Adipocyte (in vitro differentiated cells): ENCODE results near the gene BRD3OS.

Experiments used
- DNase-seq: peaks from one replicate; pipeline ENCODE4 v3.0.0-alpha.2; 2015; ENCODE audit warnings: low read depth
- H3K27me3 ChIP-seq: replicated peaks from 2 replicates; pipeline ENCODE4 v1.7.0; 2013; ENCODE audit warnings: mild to moderate bottlenecking, low read length, moderate library complexity; ENCODE audit not compliant: control insufficient read depth, insufficient read depth
- H3K36me3 ChIP-seq: 2 replicates; pipeline ENCODE4 v1.7.0; 2013; ENCODE audit warnings: low read length, mild to moderate bottlenecking, moderate library complexity; ENCODE audit not compliant: control insufficient read depth, insufficient read depth, severe bottlenecking
- H3K4me1 ChIP-seq: 2 replicates; pipeline ENCODE4 v1.7.0; 2013; ENCODE audit warnings: mild to moderate bottlenecking, low read length, moderate library complexity; ENCODE audit not compliant: control insufficient read depth, insufficient read depth
- H3K4me3 ChIP-seq: 2 replicates; pipeline ENCODE4 v1.7.0; 2013; ENCODE audit warnings: mild to moderate bottlenecking, low read length, moderate library complexity
- H3K9ac ChIP-seq: 2 replicates; pipeline ENCODE4 v1.7.0; 2013; ENCODE audit warnings: mild to moderate bottlenecking, low read length, moderate library complexity
- H3K9me3 ChIP-seq: 2 replicates; pipeline ENCODE4 v1.7.0; 2013; ENCODE audit warnings: mild to moderate bottlenecking, low read length, moderate library complexity; ENCODE audit not compliant: control insufficient read depth

BRD3OS gene

DNA sequence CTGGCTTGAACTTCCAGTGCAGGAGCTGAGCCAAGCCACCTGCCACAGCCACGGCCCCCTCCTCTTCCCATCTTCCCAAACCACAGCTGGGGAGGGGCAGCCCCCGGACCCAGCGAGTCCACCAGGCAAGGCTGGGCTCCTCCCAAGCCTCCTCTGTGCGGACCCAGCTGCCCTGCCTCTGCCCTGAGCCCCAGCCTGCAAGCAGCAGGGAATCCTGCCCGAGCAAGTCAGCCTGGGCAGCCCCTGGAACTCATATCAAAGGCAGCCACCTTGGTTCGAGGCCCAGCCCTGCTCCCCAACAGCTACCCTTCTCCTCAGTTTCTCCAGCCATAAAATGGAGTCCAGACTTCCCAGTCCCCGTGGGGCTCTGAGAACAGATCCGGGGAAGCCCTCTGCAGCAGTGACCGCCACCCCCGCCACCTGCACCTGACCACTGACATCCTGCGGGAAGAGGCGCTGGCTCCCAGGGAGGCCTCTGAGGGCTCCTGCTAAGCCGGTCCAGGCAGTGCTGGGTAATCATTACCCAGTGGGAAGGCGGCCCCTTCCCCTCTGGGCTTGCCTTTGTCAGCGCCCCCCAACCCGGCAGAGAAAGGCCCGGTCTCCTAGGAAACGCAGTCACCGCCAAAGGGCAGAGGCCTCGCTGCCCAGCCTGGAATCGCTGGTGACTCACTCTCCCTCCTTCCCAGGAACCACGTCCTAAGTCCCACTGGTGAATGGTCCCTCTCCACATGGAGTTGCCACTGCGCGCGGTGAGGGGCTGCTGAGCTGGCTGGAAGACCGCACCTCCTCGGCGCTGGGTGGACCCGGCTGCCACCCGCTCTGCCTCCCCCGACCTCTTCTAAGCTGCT is 34.7 kb upstream of the BRD3OS start:
- peak overlapping the region; percentile 96 for H3K9ac ChIP-seq
- H3K9me3 ChIP-seq: no peaks in the 10 kb centered on the region
- H3K27me3 ChIP-seq: no peaks in the 10 kb centered on the region
- no peaks in the 10 kb centered on the region for H3K36me3 ChIP-seq
- DNase-seq: peak; percentile 87
- peak overlapping the region; percentile 89 for H3K4me3 ChIP-seq
- H3K4me1 ChIP-seq: peaks cover 19% of the 10 kb centered on the region

- no peaks in the 10 kb centered on the region for H3K9me3 ChIP-seq
- H3K36me3 ChIP-seq: no peaks in the 10 kb centered on the region
- peaks cover 19% of the 10 kb centered on the region for H3K4me1 ChIP-seq
- H3K27me3 ChIP-seq: peaks cover 3% of the 10 kb centered on the region
- DNase-seq: peak; percentile 55
- H3K9ac ChIP-seq: peak overlapping the region; percentile 96
- H3K4me3 ChIP-seq: peak overlapping the region; percentile 89
These were observed 33.9 kb upstream of the BRD3OS start for GRCh38 chr9:133991214-133991921.

- peaks cover 19% of the 10 kb centered on the region for H3K4me1 ChIP-seq
- no peaks in the 10 kb centered on the region for H3K36me3 ChIP-seq
- peaks cover 11% of the 10 kb centered on the region for H3K27me3 ChIP-seq
- H3K9me3 ChIP-seq: no peaks in the 10 kb centered on the region
- H3K4me3 ChIP-seq: peak within 1 kb of the TSS; percentile 89
- peak within 1 kb of the TSS; percentile 96 for H3K9ac ChIP-seq
- peak; percentile 85 for DNase-seq
These were observed 33.1 kb upstream of the BRD3OS start, which contains the start of gene VAV2 for GRCh38 chr9:133991964-133992779. Gene VAV2 (minus strand): TSS chr9:133992324. CDS start chr9:133992278, 46 bp downstream.

DNA sequence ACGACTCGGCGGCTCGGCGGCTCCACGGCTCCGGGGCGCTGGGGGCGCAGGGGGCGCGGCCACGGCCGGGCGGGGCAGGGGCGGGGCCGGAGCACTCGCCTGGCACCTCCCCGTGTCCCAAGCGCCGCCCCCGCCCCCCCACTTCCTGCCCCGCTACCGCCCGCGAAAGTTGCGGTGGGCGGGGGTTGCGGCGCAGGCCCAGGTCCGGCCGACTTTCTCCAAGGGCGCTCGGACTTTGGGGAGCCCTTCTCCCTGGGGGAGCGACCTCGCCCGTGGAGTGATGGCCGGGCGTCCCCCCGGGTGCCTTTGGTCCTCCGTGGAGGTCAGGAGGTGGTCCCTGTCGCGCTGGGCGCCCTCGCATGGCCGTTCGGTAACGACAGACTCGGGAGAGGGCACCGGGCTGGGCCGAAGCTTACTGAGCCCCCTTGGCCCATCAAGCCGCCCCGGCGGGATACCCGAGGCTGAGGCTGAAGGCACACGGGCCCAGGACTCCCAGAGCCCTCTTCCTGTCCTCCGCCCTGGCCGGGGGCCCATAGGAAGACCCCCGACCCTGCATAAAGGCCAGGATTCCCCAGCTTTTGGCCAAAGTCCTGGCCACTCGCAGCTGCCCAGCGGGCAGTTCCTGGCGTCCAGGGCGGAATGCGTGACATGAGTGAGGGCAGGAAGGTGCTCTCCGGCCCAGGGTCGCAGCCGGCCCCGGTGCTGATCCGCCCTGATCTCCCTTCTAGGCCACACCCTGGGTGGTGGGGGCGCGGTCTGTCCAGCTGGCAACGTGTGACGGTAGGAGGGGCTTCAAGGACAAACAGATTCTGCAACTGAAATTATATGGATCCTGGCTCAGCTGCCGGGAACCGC is 32.3 kb upstream of the BRD3OS start:
- peak; percentile 92 for DNase-seq
- Histone ChIP-seq H3K4me3 (peak overlapping the region; percentile 89), H3K4me1 (peaks cover 19% of the 10 kb centered on the region), H3K36me3 (no peaks in the 10 kb centered on the region), H3K9ac (peak overlapping the region; percentile 96), H3K9me3 (no peaks in the 10 kb centered on the region), H3K27me3 (peaks cover 14% of the 10 kb centered on the region)

- peaks cover 19% of the 10 kb centered on the region for H3K4me1 ChIP-seq
- DNase-seq: no peak
- no peaks in the 10 kb centered on the region for H3K9me3 ChIP-seq
- peaks cover 14% of the 10 kb centered on the region for H3K27me3 ChIP-seq
- no peaks in the 10 kb centered on the region for H3K36me3 ChIP-seq
- H3K4me3 ChIP-seq: peak overlapping the region; percentile 89
- peak overlapping the region; percentile 96 for H3K9ac ChIP-seq
These were observed 31.5 kb upstream of the BRD3OS start for GRCh38 chr9:133993635-133994253.

DNA sequence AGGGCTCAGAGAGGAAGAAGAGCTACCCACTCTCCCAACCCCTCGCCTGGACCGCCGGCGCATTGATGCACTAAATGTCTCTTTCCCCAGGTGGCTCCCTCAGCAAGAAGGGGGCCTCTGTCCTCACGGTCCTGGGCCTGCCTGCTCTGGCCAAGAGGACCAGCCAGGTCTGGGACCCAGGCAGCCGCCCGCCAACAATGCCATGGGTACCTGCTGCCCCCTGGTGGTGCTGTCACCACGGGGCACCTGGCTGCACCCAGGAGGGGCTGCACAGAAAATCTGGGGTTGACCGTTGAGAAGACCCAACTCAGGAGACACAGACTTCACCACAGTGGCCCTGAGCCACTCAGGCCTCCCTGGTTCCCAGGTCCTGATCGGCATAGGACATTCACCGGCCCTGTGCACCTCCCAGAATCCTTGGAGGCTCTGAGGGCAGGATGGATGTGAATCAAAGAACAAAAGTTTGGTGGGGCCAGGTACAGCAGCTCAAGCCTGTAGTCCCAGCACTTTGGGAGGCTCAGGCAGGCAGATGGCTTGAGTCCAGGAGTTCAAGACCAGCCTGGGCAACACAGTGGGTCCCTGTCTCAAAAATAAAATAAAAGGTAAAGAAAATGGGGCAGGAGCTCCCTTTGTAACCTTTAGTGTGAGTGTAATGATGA is 30.8 kb upstream of the BRD3OS start:
- no peak overlapping the region for H3K9ac ChIP-seq
- H3K27me3 ChIP-seq: peaks cover 14% of the 10 kb centered on the region
- H3K4me1 ChIP-seq: peaks cover 19% of the 10 kb centered on the region
- H3K9me3 ChIP-seq: no peaks in the 10 kb centered on the region
- no peak overlapping the region for H3K4me3 ChIP-seq
- DNase-seq: peak; percentile 89
- no peaks in the 10 kb centered on the region for H3K36me3 ChIP-seq

DNA sequence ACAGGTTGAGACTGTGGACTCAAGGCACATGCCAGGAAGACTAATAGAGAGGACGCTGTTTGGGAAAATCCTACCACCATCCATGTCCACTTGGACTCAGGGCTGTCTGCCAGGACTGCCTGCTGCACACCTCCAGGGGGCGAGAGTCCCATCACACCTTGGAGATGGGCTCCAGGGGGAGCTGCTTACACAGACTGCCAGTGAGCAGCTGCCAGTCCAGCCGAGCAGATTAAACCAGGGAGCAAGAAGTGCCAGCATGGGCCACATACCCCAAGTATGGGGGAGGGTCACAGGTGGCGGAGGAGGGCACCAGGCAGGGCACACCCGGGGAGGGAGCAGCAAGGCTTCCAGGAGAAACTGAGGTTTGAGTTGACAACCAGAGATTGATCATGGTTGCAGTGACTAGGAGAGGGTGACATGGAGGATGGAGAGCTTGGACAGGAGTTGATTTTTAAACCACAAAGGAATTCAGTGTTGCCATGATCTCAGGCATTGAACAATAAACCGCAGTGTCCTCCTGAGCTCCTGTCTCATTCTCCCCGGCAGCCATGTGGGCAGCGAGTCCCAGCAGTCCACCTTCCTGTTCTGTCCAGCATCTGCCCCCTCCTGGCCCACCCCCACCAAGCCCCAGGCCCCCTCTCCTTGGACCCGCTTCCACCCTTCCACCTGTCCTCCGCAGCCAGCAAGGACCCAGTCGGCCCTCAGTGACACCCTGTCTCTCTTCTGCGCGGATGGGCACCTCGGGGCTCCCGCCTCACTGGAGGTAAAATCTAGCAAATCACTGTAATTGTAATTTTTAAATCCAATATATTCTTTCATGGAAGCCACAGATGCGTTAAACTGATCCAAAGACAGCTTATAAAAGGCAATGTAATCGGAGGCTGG is 30.0 kb upstream of the BRD3OS start:
- no peaks in the 10 kb centered on the region for H3K9me3 ChIP-seq
- no peak overlapping the region for H3K4me3 ChIP-seq
- no peak overlapping the region for H3K9ac ChIP-seq
- H3K36me3 ChIP-seq: no peaks in the 10 kb centered on the region
- H3K27me3 ChIP-seq: peaks cover 14% of the 10 kb centered on the region
- no peak for DNase-seq
- H3K4me1 ChIP-seq: peaks cover 13% of the 10 kb centered on the region

DNA sequence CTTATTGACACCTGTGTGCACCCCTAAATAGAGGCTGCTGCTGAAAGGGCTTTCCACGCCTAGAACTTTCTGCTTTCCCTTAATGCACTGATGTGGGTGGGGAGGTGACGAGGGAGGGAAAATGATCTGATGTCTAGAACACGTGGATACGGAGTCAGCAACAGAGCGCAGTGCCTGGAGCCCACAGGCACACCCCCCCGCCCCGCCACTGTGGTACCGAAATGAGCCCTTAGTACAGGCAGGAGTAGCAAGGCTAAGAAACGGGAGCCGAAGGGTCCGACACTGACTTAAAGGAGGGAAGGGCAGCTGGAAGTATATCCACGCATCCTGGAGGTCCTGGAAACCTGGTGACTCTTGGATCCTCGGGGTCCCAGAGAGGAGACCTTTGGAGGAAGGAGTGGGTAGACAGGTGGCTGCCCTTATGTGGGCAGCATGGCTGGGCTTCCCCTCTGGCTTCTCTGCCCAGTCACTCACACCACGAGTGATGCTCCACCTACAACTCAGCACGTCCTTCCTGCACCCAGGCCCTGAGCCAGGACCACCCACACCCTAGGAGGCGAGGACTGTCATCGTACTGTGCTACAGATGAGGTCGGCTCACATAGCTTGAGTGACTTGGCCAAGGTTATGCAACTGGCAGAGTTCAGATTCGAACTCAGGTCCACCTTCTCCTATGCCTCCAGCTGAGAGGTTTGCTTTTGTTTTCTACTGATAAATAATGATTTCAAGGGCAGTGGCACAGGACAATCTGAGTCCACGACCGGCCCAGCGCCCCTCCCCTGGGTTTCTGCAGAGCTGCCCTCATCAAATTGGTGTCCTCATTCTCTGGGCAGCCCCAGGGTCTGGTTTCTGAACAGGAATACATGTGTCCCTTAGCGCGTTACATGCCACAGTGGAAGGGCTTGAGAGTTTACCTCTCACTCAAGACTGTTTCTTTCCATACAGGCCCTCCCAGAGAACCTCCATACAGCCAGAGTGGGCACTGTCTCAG is 28.5 kb upstream of the BRD3OS start:
- H3K4me3 ChIP-seq: no peak overlapping the region
- H3K27me3 ChIP-seq: peaks cover 23% of the 10 kb centered on the region
- DNase-seq: no peak
- peaks cover 6% of the 10 kb centered on the region for H3K4me1 ChIP-seq
- no peaks in the 10 kb centered on the region for H3K9me3 ChIP-seq
- no peaks in the 10 kb centered on the region for H3K36me3 ChIP-seq
- no peak overlapping the region for H3K9ac ChIP-seq
